Measurements from ENCODE around the gene PRKCA.

PRKCA gene

DNA sequence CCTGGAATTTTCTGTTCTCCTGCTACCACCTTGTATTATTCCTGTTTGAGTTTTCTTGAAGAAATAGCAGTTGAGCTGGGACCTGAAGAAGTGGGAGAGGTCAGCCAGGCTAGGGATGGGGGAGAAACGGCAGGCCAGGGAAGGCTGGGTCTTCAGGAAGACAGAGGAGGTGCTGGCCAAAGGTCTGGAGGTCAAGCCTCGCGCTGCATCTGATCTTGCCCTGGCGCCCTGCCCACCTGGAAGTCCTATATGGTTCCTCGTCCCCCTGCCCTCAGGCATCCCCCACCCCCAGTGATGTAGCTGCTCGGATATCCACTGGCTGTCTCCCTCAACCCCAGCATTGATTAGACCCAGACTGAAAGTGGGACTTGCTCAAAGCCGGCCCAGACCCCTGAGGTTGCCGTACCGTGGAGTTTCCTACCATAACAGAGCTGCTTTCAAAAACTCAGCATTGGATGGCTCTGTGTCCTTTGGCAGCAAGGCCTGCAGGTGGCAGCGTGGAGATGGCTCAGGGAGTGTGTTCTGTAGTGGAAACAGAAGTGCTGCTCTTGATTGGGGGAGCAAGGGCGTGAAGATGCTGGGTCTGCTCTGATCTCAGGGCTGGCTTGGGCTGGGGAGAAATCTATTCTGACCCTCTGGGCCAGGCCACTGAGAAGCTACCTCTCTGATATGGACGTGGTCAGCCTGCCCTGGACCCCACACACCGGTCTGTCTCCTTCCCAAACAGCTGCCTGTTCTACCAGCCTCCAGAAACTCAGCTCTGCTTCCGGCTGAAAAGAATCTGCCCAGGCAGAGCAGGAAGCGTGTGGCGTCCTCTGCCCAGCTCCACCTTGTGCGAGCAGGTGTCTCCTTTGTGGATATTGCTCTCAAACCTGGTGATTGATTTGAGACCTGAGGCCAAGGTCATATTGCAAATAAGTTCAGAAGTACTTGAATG lies 425.5 kb downstream of the PRKCA start:
- DNase-seq, result peak; percentile 13 to 22

DNA sequence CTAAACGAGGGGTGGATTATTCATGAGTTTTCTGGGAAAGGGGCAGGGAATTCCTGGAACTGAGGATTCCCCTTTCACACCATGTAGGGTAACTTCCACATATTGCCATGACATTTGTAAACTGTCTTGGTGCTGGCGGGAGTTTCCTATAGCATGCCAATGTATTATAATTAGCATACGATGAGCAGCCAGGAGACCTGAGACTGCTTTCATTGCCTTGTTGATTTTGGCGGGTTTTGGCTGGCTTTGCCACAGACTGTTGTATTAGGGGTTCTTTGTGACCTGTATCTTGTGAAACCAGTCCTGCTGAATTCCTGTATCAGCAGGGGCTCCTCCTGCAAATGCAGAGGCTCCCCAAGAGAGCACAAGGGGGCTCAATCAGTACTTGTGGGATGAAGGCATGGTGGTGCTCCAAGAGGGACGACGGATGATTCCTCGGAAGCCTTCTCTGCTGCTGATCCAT lies 428.1 kb downstream of the PRKCA start:
- no peak for DNase-seq

DNA sequence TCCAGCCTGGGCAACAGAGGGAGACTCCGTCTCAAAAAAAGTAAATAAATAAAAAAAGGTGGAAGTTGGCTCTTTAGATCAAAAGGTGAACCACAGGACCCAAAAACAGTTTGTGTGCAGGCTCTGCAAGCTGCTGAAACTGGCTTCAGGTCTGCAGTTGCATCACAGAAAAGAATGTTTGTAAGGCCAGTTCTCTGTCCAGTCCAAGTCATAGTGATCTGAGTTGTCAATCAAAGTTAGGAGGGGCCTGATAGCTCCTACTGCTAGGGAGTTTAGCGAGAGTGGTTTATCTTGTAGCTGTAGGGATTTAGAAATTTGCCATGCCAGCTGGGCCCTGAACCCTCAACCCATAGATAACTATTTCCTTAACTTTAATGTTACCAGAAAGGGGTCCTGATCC lies 431.3 kb downstream of the PRKCA start:
- DNase-seq, result no peak

DNA sequence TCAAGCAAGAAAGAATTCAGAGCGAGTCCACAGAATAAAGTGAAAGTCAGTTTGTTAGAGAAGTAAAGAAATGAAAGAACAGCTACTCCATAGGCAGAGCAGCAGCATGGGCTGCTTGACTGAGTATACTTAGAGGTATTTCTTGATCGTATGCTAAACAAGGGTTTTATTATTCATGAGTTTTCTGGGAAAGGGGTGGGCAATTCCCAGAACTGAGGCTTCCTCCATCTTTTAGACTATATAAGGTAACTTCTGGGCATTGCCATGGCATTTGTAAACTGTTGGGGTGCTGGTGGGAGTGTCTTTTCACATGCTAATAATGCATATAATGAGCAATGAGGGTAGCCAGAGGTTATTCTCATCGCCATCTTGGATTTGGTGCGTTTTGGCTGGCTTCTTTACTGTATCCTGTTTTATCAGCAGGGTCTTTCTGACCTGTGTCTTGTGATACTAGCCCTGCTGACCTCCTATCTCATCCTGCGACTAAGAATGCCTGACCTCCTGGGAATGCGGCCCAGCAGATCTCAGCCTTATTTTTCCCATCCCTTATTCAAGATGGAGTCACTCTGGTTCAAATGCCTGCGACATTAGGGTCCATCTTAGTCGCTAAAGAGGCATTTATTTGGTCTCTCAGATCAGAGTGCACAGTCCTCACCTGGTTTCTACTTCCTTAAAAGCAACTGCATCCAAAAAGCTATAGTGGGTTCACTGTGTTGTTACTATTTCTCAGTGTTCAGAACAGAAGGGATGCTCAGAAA lies 432.0 kb downstream of the PRKCA start:
- no peak for DNase-seq

DNA sequence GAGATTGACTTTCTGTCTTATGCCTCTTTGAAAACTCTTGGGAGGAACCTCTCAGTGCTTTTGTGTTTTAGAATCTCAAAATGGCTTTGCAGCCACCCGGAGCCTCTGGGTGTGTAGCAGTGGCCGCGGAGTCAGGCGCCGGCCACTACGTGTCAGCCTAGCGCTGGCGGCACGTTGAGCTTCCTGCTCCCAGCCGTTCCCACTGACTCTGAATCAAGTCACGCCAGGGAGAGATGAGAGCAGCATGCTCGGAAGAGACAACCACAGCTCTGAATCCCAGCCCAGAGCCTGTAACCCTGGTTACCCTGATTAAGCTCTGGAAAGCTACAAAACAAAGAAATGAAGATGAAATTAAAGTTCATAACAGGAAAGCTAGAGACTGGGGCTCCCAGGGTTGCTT lies 435.1 kb downstream of the PRKCA start:
- DNase-seq, result no peak

DNA sequence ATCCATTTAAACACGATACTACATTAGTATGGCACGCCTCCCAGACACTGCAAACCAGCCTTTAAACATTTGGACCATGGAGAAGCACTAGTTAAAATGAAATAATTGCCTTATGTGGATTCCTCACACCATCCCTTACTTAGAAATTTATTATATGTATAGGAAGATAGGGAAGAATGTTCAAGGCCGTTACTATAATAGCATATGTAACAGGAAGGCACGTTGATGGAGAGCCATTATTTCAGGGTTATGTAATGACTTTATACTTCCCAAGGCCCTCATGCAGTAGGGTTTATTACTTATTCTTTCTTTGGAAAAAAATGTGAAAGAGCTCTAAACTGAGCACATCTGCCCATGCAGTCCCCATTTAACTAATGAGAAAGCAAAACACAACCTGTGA lies 435.9 kb downstream of the PRKCA start:
- DNase-seq, result no peak

DNA sequence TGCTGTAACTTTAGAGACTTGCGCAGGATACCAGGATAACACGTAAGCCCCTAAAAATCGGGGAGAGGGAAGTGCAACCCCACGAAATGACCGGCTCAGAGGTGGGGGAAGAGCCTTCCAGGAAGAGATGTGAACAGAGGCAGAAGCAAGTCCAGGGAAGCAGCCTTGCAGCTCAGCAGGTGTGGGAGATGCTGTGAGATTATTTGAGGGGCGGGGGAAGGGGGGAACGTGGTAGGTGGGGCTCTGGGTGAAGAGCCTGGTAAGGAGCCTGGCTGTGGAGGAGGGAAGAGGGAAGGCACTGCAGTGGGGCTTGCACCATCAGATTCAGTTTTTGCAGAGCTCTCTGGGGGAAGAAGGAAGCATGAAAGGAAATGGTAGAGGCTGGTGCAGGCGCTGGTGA lies 437.1 kb downstream of the PRKCA start:
- DNase-seq, result no peak

DNA sequence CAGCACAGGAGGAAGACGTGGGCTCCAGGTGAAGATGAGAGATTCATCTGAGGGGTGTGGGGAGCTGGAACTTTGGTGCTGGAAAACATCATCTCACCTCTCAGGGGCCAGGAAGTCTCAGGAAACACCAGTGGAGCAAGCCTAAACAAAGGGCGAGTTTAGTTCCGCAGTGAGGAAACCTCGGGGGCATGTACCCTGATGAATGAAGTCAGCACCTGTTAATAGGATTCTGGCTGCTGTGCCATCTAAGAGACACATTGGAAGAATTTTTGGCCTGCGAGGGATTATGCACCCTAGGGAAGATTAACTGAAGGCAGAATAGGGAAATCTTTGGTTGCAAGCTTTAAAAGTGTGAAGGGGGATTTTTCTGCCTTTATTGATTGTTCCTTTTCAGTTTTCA lies 437.8 kb downstream of the PRKCA start:
- no peak for DNase-seq

DNA sequence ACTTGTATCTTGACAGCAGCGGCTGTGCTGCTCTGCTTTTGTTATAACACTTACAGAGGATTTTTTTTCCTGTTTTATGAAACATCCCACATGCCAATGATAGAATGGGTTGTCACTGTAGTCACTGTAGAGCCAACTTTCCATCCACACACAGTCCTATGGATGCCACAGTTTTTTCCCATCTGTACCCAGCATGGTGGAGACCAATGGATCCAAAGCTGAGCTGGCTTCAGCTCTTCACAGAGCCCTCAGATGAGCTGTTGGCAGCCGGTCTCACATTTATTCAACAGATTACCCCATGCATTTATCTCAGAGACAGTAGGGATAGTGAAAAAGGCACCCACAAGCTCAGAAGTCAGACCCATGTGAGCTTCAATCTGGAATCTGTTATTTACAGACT lies 441.1 kb downstream of the PRKCA start:
- no peak for DNase-seq

DNA sequence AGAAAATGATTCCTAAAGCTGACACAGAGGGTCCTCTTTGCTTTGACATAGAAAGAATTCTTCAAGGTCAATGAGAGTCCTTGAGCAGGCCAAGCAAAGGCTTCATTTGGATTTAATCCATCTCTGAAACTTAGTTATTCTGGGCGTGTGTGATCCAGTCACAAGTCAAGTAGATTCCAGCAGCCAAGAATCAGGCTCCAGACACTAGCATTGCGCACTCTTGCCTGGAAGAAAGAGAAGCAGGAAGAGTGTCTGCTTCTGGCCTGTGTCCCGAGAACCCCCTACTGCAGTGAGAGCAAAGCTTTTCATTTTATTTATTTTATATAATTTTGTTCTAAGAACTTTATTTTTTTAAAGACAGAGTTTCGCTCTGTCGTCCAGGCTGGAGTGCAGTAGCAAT lies 444.3 kb downstream of the PRKCA start:
- no peak for DNase-seq

DNA sequence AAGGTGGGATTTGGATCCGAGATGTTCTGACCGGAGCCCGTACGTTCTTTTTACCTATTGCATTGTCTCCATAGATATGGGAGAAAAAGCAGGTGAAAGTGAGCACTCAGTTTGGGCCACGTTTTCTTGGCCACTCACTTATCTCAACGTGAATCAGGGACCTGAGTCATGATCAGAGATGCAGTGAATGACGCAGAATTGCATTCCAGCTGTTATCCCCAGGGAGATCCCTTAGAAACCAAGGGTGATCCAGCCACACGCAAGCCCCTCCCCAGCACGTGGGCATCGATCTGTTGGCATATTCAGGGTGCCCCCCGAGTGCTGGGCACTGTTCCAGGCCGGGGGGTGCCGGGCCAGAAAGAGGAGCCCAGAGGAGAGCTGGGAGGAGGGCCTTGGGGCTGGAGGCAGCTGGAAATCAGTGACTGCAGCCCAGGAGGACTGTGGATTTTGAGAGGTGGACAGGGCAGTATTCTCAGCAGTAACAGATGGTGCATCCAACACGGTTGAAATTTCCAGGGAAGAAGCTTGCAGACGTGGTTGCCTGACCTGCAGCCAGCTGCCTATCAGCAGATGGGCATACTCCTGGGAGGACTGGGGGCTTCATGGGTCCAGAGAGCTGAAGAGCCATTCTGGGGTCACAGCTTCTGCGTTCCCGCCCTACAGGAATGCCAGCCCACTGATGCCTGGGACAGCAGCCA lies 445.3 kb downstream of the PRKCA start:
- no peak for DNase-seq

DNA sequence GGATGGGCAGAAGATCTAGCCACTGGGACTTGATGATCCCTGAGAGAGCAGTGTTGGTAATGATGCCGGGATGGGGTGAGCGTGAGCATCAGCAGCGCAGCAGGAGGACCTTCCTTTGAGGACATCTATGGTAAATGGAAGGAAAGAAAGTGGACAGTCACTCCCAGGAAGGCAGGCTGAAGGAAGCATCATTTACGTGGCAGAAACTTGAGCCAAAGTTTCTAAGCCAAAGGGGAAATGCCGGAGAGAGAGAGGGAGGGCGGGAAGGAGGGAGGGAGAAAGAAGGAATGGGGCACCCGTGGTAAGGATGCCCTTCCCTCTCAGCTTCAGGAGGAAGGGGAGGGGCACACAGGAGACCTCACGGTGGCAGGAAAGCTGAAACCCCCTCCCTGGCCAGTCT lies 446.2 kb downstream of the PRKCA start:
- no peak for DNase-seq

DNA sequence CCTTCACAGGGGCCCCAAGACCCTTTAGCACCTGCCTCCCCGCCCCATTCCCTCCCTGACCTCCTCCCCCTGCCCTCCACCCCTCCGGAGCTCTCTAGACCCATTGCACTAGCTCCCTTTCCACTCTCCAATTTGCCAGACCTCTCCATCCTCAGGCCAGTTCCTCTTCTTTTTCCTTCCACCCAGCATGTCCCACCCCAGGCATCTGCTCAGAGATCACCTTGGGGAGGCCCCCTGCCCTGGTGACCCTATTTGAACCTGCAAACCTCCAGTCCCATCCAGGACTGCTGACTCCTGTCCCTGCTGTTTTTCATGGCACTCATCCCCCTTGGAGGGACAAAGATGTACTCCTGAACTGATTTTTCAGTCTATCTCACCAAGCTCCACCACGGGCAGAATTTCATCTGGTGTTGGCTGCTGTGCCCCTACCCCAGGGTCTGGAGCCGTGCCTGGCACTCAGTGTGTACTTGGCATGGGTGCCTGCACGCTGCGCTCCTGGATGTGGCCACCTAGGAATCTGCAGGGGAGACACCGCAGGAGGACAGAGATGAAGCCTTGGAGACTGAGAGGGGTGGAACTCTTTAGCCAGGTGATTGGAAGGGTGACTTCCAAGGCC lies 446.9 kb downstream of the PRKCA start:
- DNase-seq, result no peak

DNA sequence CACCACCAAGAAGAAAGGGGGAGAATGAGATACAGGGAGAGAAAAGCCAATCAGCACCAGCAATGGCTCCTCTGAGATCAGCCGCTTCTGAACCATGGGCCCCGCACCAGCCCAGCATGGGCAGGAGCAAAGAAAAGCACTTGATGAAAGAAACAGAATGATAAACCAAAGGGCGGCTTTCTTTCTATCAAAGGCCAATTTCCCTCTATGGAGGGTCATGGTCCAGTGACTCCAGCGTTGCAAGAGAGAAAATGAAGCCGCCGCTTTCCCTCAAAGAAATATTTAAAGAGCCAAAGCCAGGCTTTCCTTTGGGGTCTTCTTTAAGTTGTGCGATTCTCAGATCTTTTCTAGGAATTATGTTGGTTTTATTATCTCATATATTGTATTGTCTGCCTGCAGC lies 447.7 kb downstream of the PRKCA start:
- DNase-seq, result no peak

DNA sequence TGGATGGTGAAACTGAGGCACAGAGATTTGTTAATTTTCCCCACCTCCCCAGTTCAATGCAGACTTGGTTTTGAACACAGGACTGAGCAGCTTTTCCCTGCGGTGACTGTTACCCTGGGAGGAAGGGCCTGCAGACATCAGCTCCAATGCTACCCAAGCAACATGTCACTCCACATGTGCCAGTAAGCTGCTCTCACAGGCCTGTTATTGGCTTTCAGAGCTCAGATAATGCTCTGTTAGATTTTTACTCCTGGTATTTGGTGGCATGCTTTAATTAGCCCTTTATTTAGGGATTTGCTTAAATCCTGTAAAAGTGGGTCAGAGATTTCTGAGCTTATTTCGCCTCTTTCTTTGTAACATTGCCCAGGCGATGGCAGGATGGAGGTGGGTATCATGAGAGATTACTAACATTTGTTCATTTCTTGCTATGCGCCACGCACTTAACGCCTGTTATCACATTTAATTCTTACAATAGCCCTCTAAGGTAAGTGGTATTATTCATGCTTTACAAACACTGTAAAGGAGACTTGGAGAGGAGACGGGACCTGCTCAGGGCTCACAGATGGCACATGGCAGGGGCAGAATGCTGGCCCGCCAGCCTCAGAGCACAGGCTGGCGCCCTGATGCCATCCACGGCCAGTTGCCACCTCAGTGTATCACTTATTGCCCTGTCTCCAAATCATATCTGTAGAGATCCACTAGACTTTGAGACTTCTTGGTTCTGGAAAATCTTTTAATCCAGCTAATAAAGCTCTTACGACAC lies 448.5 kb downstream of the PRKCA start:
- DNase-seq, result no peak

DNA sequence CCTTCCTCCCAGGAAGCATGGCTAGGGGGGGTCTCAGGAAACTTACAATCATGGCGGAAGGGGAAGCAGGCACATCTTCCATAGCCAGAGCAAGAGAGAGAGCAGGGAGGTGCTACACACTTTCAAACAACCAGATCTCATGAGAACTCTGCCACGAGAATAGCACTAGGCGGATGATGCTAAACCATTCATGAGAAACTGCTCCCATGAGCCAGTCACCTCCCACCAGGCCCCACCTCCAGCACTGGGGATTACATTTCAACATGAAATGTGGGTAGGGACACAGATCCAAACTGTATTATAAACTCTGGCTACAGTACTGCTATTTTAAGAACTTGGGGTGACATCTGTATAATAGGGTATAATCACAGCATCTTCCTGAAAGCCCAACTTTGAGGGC lies 449.4 kb downstream of the PRKCA start:
- no peak for DNase-seq

DNA sequence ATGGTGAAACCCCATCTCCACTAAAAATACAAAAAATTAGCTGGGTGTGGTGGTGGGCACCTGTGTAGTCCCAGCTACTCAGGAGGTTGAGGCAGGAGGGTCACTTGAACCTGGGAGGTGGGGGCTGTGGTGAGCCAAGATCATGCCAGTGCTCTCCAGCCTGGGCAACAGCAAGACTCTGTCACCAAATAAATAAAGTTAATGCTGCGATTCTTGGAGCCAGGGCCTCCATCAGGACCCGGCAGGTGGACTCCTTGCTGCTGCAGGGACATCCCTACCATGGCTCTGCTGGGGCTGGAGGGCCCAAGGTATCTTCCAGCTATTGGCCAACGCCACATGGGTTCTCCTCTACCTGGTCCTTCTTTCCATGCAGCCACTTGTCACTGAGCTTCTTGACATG lies 450.0 kb downstream of the PRKCA start:
- no peak for DNase-seq

DNA sequence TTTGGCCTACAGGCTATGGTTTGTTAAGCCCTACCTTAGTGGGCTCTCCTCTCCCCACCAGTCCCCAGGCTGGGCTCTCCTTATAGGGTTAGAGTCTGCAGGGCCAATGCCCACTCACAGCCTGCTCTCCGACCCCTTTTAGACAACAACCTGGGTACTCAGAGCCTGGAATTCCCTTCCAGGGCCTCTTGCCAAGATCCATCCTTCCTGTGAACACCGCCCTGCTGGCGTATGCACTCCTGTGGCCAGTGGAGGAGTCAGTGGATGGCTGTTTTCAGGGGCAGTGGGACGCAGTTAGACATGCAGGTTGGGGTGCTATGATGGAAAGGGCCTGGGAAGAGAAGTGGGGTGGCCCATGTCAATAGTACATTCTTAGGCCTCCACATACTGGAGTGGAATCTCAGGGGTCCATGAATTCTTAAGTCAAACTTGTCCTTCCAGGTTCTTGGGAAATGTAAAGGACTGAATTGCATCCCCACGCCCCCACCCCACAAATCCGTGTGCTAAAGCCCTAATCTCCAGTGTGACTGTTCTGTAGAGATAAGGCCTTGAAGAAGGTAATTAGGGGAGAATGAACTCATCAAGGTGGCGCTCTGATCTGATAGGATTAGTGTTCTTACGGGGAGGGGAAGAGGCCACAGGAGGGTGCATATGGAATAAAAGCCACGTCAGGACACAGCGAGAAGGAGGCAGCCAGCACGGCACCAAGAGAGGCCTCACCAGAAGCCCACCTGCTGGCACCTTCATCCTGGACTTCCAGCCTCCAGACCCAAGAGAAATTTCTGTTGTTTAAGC lies 450.9 kb downstream of the PRKCA start:
- DNase-seq, result no peak

DNA sequence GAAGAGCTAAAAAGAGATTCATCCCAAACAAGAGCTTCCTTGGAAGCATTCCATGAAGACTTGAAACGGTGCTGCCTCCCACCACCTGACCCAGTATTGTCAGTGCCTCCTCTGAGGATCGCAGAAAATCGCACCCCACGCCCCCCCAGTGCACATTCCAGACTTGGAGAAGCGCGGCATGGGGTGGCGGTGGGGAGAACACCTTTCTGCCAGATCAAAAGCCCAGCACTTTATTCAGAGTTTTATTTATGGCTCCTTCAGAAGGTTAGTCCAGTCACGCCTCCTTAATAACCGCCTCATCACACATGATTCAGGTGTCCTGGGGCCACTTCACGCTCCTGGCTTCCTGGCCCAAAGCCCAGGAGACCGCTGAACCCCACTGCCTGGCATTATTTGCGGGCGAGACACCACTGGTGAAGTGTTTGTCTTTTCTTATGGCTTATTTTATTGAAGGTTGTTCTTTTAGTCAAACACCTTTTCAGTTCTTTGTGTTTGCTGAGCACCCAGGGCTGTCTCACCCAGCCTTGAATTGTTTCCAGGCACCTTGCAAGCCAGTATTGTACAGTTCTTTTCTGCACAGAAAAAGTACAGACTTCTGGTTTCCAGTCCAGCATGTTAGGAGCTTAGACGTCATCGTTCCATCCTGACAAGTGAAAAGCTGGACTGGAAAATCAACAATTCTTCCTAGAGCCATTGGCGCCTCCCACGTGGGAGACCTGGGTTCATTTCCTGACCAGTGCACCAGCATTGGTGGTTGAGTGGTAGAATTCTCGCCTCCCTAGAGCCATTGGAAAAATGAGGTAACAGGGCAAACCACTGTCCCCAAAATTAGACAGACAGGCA lies 452.9 kb downstream of the PRKCA start:
- no peak for DNase-seq

DNA sequence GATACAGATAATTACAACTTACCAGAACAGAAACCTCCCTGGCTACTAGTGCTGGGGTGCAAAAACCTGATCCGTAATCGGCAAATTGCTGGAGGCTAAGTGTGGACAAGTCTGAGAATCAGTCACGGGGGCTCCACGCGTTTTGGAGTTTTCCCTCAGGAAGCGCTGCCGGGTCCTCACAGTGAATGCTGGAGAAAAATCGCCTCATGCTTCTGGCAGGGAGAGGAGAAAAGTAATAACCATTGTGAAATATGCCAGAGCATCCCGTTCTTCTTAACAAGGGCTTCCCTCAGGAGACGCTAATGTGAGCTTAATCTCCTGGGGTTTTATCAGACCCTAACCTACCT lies 453.5 kb downstream of the PRKCA start:
- DNase-seq, result no peak

DNA sequence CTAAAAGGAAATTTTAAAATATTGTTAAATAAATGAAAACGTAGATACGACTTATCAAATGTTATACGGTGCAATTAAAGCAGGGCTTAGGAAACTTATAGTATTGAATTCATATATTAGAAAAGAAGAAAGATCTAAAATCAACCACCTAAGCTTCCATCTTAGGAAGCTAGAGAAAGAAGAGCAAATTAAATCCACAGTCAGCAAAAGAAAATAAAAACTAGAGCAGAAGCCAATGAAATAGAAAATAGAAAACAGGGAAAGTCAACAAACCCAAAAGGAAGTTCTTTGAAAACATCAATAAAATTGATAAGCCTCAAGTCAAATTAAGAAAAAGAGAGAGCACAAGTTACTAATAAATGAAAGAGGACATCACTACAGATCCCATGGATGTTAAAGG lies 457.9 kb downstream of the PRKCA start:
- no peak for DNase-seq
